Mesenchymal stem cell (in vitro differentiated cells and primary cell): ENCODE results near the gene FANCD2.
A peak's percentile ranks its signal among the peaks of the same experiment; 100 is the strongest.

Experiments used
- DNase-seq: peaks from one replicate; pipeline ENCODE4 v3.0.0-alpha.2; 2013
- H2AFZ ChIP-seq: one replicate; pipeline ENCODE4 v1.6.1; 2013; ENCODE audit warnings: low read depth, mild to moderate bottlenecking, control low read depth, inconsistent platforms, low read length, moderate library complexity
- H2AK5ac ChIP-seq: 2 replicates; pipeline ENCODE4 v1.6.1; 2013; ENCODE audit warnings: low read length, moderate library complexity, mild to moderate bottlenecking, inconsistent platforms; ENCODE audit not compliant: severe bottlenecking
- H2BK120ac ChIP-seq: one replicate; pipeline ENCODE4 v1.6.1; 2013; ENCODE audit warnings: low read depth, mild to moderate bottlenecking, inconsistent platforms, low read length, moderate library complexity
- H2BK12ac ChIP-seq, 2 experiments: one replicate each; pipeline ENCODE4 v1.6.1; 2013; ENCODE audit warnings: inconsistent platforms in 2 of 2, low read length in 2 of 2, mild to moderate bottlenecking in 2 of 2, moderate library complexity in 2 of 2, control low read depth in 1 of 2
- H2BK15ac ChIP-seq: one replicate; pipeline ENCODE4 v1.6.1; 2013; ENCODE audit warnings: mild to moderate bottlenecking, low read depth, inconsistent platforms; ENCODE audit not compliant: poor library complexity, severe bottlenecking
- H2BK5ac ChIP-seq: 2 replicates; pipeline ENCODE4 v1.6.1; 2013; ENCODE audit warnings: low read depth, mild to moderate bottlenecking, low read length, control low read depth, inconsistent platforms; ENCODE audit not compliant: poor library complexity, severe bottlenecking
- H3K14ac ChIP-seq, 2 experiments: one replicate each; pipeline ENCODE4 v1.6.1; 2013; ENCODE audit warnings: inconsistent platforms in 2 of 2, low read length in 2 of 2, control low read depth in 1 of 2, mild to moderate bottlenecking in 1 of 2, moderate library complexity in 1 of 2
- H3K18ac ChIP-seq, 2 experiments: one replicate each; pipeline ENCODE4 v1.6.1; 2013; ENCODE audit warnings: inconsistent platforms in 2 of 2, low read length in 2 of 2, control low read depth in 1 of 2, low read depth in 1 of 2, mild to moderate bottlenecking in 1 of 2
- H3K23ac ChIP-seq, 2 experiments: one replicate each; pipeline ENCODE4 v1.6.1; 2013; ENCODE audit warnings: inconsistent platforms in 2 of 2, low read length in 2 of 2, mild to moderate bottlenecking in 2 of 2, moderate library complexity in 2 of 2, control low read depth in 1 of 2
- H3K27ac ChIP-seq: 2 replicates; pipeline ENCODE4 v1.5.1; 2013; ENCODE audit warnings: mild to moderate bottlenecking, moderate library complexity, low read length, control low read depth, inconsistent platforms; ENCODE audit not compliant: poor library complexity, severe bottlenecking
- H3K27me3 ChIP-seq, 2 experiments: 2 replicates each; pipeline versions ENCODE4 v1.6.1 to v1.7.0; 2013; ENCODE audit warnings: low read length in 2 of 2, mild to moderate bottlenecking in 2 of 2, moderate library complexity in 2 of 2, control low read depth in 1 of 2, inconsistent platforms in 1 of 2; ENCODE audit not compliant: control insufficient read depth in 1 of 2, insufficient read depth in 1 of 2
- H3K36me3 ChIP-seq, 2 experiments: 2 replicates each; pipeline versions ENCODE4 v1.6.1 to v1.7.0; 2013; ENCODE audit warnings: low read length in 2 of 2, control low read depth in 1 of 2, inconsistent platforms in 1 of 2, low read depth in 1 of 2, mild to moderate bottlenecking in 1 of 2; ENCODE audit not compliant: insufficient read depth in 2 of 2, control insufficient read depth in 1 of 2
- H3K4ac ChIP-seq, 2 experiments: one replicate each; pipeline ENCODE4 v1.6.1; 2013; ENCODE audit warnings: inconsistent platforms in 2 of 2, low read length in 2 of 2, mild to moderate bottlenecking in 2 of 2, moderate library complexity in 2 of 2, control low read depth in 1 of 2, low read depth in 1 of 2
- H3K4me1 ChIP-seq: 2 replicates; pipeline ENCODE4 v1.6.1; 2013; ENCODE audit warnings: low read depth, low read length, control low read depth; ENCODE audit not compliant: control insufficient read depth, insufficient read depth
- H3K4me2 ChIP-seq: 2 replicates; pipeline ENCODE4 v1.6.1; 2013; ENCODE audit warnings: low read length, mild to moderate bottlenecking, inconsistent platforms; ENCODE audit not compliant: poor library complexity, severe bottlenecking
- H3K4me3 ChIP-seq, 2 experiments: 2 replicates each; pipeline versions ENCODE4 v1.5.1 to v1.7.0; 2013; ENCODE audit warnings: low read length in 2 of 2, mild to moderate bottlenecking in 2 of 2, control low read depth in 1 of 2, low read depth in 1 of 2; ENCODE audit not compliant: insufficient read depth in 1 of 2
- H3K79me1 ChIP-seq: replicated peaks from 2 replicates; pipeline ENCODE4 v1.6.1; 2013; ENCODE audit warnings: mild to moderate bottlenecking, control low read depth, low read length, inconsistent platforms; ENCODE audit not compliant: poor library complexity, severe bottlenecking
- H3K9ac ChIP-seq: 2 replicates; pipeline ENCODE4 v1.7.0; 2013; ENCODE audit warnings: mild to moderate bottlenecking, low read length, moderate library complexity
- H3K9me3 ChIP-seq: 2 replicates; pipeline ENCODE4 v1.7.0; 2013; ENCODE audit warnings: mild to moderate bottlenecking, low read length; ENCODE audit not compliant: control insufficient read depth
- H4K8ac ChIP-seq: one replicate; pipeline ENCODE4 v1.6.1; 2013; ENCODE audit warnings: inconsistent platforms, mild to moderate bottlenecking, low read length, moderate library complexity
- H4K91ac ChIP-seq: one replicate; pipeline ENCODE4 v1.6.1; 2013; ENCODE audit warnings: mild to moderate bottlenecking, low read length, inconsistent platforms
- WGBS: methylation state at CpG from one replicate; pipeline ENCODE4 v1.1.7; 2013; ENCODE audit warnings: mixed read lengths; 5-methylcytosine and 5-hydroxymethylcytosine counted together

Gene FANCD2

GRCh38 chr3:10115326-10116137 is 89.3 kb downstream of the FANCD2 start, which contains the start of gene BRK1:
TSS of gene BRK1 (plus strand) at chr3:10115675. CDS start at chr3:10115702, 27 bp downstream.
- H2AFZ ChIP-seq, result peak within 1 kb of the TSS; percentile 89
- H3K4me1 ChIP-seq, result peaks cover 6% of the 10 kb centered on the region
- peak within 1 kb of the TSS; percentile 78 for H3K4me2 ChIP-seq
- peak within 1 kb of the TSS; percentile 1 to 91 for H3K18ac ChIP-seq
- H3K23ac ChIP-seq, result peak within 1 kb of the TSS in 1 of 2 experiments; percentile 50
- H2BK120ac ChIP-seq, result no peak within 1 kb of the TSS
- WGBS, result 3% methylated on average over 53 of the region's 54 CpGs
- H3K27me3 ChIP-seq, result no peaks in the 10 kb centered on the region
- H3K9ac ChIP-seq, result peak within 1 kb of the TSS; percentile 91
- H3K14ac ChIP-seq, result peak within 1 kb of the TSS in 1 of 2 experiments; percentile 87
- peak within 1 kb of the TSS; percentile 86 to 88 for H3K4me3 ChIP-seq
- no peak within 1 kb of the TSS for H2AK5ac ChIP-seq
- H2BK15ac ChIP-seq, result no peak within 1 kb of the TSS
- peak within 1 kb of the TSS in 1 of 2 experiments; percentile 93 for H3K4ac ChIP-seq
- H2BK12ac ChIP-seq, result peak within 1 kb of the TSS in 1 of 2 experiments; percentile 84
- peak within 1 kb of the TSS; percentile 85 for H4K91ac ChIP-seq
- DNase-seq, result peak; percentile 97
- peaks cover 1% of the 10 kb centered on the region for H3K79me1 ChIP-seq
- H4K8ac ChIP-seq, result peak within 1 kb of the TSS; percentile 69
- H2BK5ac ChIP-seq, result no peak within 1 kb of the TSS
- no peaks in the 10 kb centered on the region for H3K9me3 ChIP-seq
- H3K27ac ChIP-seq, result peak within 1 kb of the TSS; percentile 62
- peaks cover 0 to 14% of the 10 kb centered on the region in 2 experiments for H3K36me3 ChIP-seq

- peak; percentile 84 for DNase-seq
- Histone ChIP-seq H2BK120ac (no peak overlapping the region), H3K36me3 (peaks cover 0 to 19% of the 10 kb centered on the region in 2 experiments), H3K4me2 (peak overlapping the region; percentile 78), H3K4me3 (peak overlapping the region; percentile 86 to 88), H3K18ac (peak overlapping the region; percentile 1 to 91), H3K4ac (peak overlapping the region in 1 of 2 experiments; percentile 93), H2AFZ (peak overlapping the region; percentile 89), H3K27me3 (no peaks in the 10 kb centered on the region), H4K91ac (peak overlapping the region; percentile 79), H3K27ac (peak overlapping the region; percentile 62), H3K4me1 (peaks cover 6% of the 10 kb centered on the region), H4K8ac (peak overlapping the region; percentile 69), H3K79me1 (peaks cover 1% of the 10 kb centered on the region), H2BK15ac (no peak overlapping the region), H2BK12ac (no peak overlapping the region), H2BK5ac (no peak overlapping the region), H3K9ac (peak overlapping the region; percentile 91), H3K23ac (no peak overlapping the region), H3K14ac (peak overlapping the region in 1 of 2 experiments; percentile 87), H2AK5ac (no peak overlapping the region), H3K9me3 (no peaks in the 10 kb centered on the region)
- 1% methylated on average over 9 of the region's 10 CpGs for WGBS
Observed at GRCh38 chr3:10116138-10116460, 89.9 kb downstream of the FANCD2 start.

- H3K27me3 ChIP-seq, result no peaks in the 10 kb centered on the region
- H2AFZ ChIP-seq, result no peak overlapping the region
- H2BK5ac ChIP-seq, result no peak overlapping the region
- H3K27ac ChIP-seq, result no peak overlapping the region
- H2BK120ac ChIP-seq, result no peak overlapping the region
- H3K79me1 ChIP-seq, result peaks cover 1% of the 10 kb centered on the region
- H2BK12ac ChIP-seq, result no peak overlapping the region
- H3K9me3 ChIP-seq, result no peaks in the 10 kb centered on the region
- peak overlapping the region; percentile 91 for H3K9ac ChIP-seq
- no peak overlapping the region for H3K4me2 ChIP-seq
- H3K18ac ChIP-seq, result no peak overlapping the region
- no peak for DNase-seq
- H3K4me1 ChIP-seq, result peaks cover 6% of the 10 kb centered on the region
- H3K14ac ChIP-seq, result no peak overlapping the region
- no peak overlapping the region for H3K23ac ChIP-seq
- WGBS, result 93% methylated on average over 4 of the region's 4 CpGs
- no peak overlapping the region for H4K91ac ChIP-seq
- no peak overlapping the region for H4K8ac ChIP-seq
- no peak overlapping the region for H3K4ac ChIP-seq
- peak overlapping the region in 1 of 2 experiments; percentile 86 for H3K4me3 ChIP-seq
- no peak overlapping the region for H2AK5ac ChIP-seq
- H2BK15ac ChIP-seq, result no peak overlapping the region
- peaks cover 0 to 23% of the 10 kb centered on the region in 2 experiments for H3K36me3 ChIP-seq
Observed at GRCh38 chr3:10116928-10117327, 90.7 kb downstream of the FANCD2 start.

- WGBS, result 98% methylated on average over 2 of the region's 4 CpGs
- H3K4me2 ChIP-seq, result no peak overlapping the region
- H2AK5ac ChIP-seq, result no peak overlapping the region
- no peak overlapping the region for H2BK15ac ChIP-seq
- H2BK120ac ChIP-seq, result no peak overlapping the region
- H3K27me3 ChIP-seq, result no peaks in the 10 kb centered on the region
- H4K8ac ChIP-seq, result no peak overlapping the region
- no peak overlapping the region for H3K23ac ChIP-seq
- H3K79me1 ChIP-seq, result peaks cover 9% of the 10 kb centered on the region
- peaks cover 6% of the 10 kb centered on the region for H3K4me1 ChIP-seq
- H2AFZ ChIP-seq, result no peak overlapping the region
- no peak overlapping the region for H3K18ac ChIP-seq
- H3K4ac ChIP-seq, result no peak overlapping the region
- no peak overlapping the region for H2BK5ac ChIP-seq
- peaks cover 4 to 36% of the 10 kb centered on the region in 2 experiments for H3K36me3 ChIP-seq
- no peaks in the 10 kb centered on the region for H3K9me3 ChIP-seq
- H3K9ac ChIP-seq, result no peak overlapping the region
- no peak overlapping the region for H3K4me3 ChIP-seq
- no peak for DNase-seq
- H2BK12ac ChIP-seq, result no peak overlapping the region
- H3K27ac ChIP-seq, result no peak overlapping the region
- no peak overlapping the region for H3K14ac ChIP-seq
- no peak overlapping the region for H4K91ac ChIP-seq
Observed at GRCh38 chr3:10119376-10119775, 93.1 kb downstream of the FANCD2 start.
